ENCODE data around the gene ATP11A. TPM values are rescaled to one million over a fixed set of nuclear protein-coding genes. Genes with fewer than 3 reads are reported as not detected.

ATP11A gene
- total RNA-seq, 4 donors from 2014 or later = 23.3 to 35.5 (median 31.1) TPM

- no peak overlapping the region for H3K4me3 ChIP-seq (ENCODE audit: low read depth, poor library complexity, severe bottlenecking)
- 88 to 92% methylated on average over 14 of the region's 14 CpGs for WGBS, 2 donors
- TF ChIP-seq POLR2A (IDR thresholded peaks at IDR 0.05) (no peak), CTCF (IDR thresholded peaks at IDR 0.05) (no peak)
- intact Hi-C loops (cut with DNase I; ENCODE audit: low total_unique reads) = no loop called here
- DNase-seq (ENCODE audit: low spot score in 2 of 2) = peak in 1 of 2 donors; percentile 42
Measured at GRCh38 chr13:112647256-112647655, 42.6 kb upstream of the ATP11A start.

- intact Hi-C loops (cut with DNase I; ENCODE audit: low total_unique reads) = no loop called here
- no peak overlapping the region for H3K4me3 ChIP-seq (ENCODE audit: low read depth, poor library complexity, severe bottlenecking)
- peak in 1 of 2 donors; percentile 28 for DNase-seq (ENCODE audit: low spot score in 2 of 2)
- 80 to 89% methylated on average over 10 of the region's 10 CpGs for WGBS, 2 donors
- no peak for TF ChIP-seq CTCF (IDR thresholded peaks at IDR 0.05)
- no peak for TF ChIP-seq POLR2A (IDR thresholded peaks at IDR 0.05)
Measured at GRCh38 chr13:112648101-112648500, 41.7 kb upstream of the ATP11A start.

- peak in 1 of 2 donors; percentile 64 for DNase-seq (ENCODE audit: low spot score in 2 of 2)
- TF ChIP-seq POLR2A (IDR thresholded peaks at IDR 0.05) = no peak
- no peak for TF ChIP-seq CTCF (IDR thresholded peaks at IDR 0.05)
- intact Hi-C loops (cut with DNase I; ENCODE audit: low total_unique reads) = no loop called here
- 87 to 91% methylated on average over 31 of the region's 31 CpGs for WGBS, 2 donors
- no peak overlapping the region for H3K4me3 ChIP-seq (ENCODE audit: low read depth, poor library complexity, severe bottlenecking)
Measured at GRCh38 chr13:112648966-112649690, 40.7 kb upstream of the ATP11A start.

GRCh38 chr13:112651311-112651710 lies 38.5 kb upstream of the ATP11A start:
- DNase-seq (ENCODE audit: low spot score in 2 of 2) = peak in 1 of 2 donors; percentile 39
- 66 to 78% methylated on average over 5 of the region's 5 CpGs for WGBS, 2 donors
- H3K4me3 ChIP-seq (ENCODE audit: low read depth, poor library complexity, severe bottlenecking) = no peak overlapping the region
- TF ChIP-seq POLR2A (IDR thresholded peaks at IDR 0.05) (no peak), CTCF (IDR thresholded peaks at IDR 0.05) (no peak)
- intact Hi-C loops (cut with DNase I; ENCODE audit: low total_unique reads) = no loop called here

DNA sequence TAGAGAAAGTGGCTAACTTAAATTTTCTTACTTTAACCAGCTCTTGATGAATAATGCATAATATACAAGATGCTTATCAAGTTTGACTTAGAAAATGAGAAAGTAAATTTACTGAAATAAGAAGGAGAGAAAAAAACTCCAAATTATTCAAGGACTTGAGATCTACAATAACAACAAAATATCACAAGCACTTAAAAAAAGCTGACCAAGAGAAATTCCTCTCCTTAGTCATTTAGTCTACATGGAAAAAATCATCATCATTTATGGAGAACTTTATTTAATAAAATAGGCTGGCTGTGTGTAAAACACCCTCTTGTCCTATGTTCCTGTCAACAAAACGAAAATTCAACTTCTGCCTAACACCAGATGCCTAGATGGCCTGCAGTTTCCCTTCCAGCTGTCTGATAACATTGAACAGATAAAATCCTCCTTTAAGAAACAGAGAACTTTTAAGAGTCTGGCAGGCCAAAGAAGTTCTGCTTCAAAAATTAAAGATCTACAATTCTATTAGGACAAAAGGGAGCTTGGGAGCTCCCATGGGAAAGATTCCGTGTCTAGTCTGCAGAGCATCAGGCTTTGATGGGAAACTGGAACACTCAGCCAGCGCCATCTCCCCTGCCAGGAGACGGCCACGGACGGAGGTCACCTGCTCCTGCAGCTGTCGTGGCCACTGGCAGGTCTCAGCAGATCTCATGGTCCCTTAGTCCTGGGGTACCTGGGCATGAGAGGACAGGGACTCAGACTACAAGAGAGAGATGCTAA lies 37.9 kb upstream of the ATP11A start:
- H3K4me3 ChIP-seq (ENCODE audit: low read depth, poor library complexity, severe bottlenecking) = no peak overlapping the region
- intact Hi-C loops (cut with DNase I; ENCODE audit: low total_unique reads) = no loop called here
- 40 to 51% methylated on average over 7 of the region's 7 CpGs for WGBS, 2 donors
- DNase-seq (ENCODE audit: low spot score in 2 of 2) = peak in 1 of 2 donors; percentile 78
- TF ChIP-seq CTCF (IDR thresholded peaks at IDR 0.05) (no peak), POLR2A (IDR thresholded peaks at IDR 0.05) (no peak)
